GM21786 (cell line): ENCODE results near the gene INTS12.

Source experiments
- ATAC-seq: cut with Tn5 transposase; IDR thresholded peaks from one replicate; pipeline ENCODE4 v1.9.1; 2021; ENCODE audit not compliant: unreplicated experiment

The INTS12 gene

DNA sequence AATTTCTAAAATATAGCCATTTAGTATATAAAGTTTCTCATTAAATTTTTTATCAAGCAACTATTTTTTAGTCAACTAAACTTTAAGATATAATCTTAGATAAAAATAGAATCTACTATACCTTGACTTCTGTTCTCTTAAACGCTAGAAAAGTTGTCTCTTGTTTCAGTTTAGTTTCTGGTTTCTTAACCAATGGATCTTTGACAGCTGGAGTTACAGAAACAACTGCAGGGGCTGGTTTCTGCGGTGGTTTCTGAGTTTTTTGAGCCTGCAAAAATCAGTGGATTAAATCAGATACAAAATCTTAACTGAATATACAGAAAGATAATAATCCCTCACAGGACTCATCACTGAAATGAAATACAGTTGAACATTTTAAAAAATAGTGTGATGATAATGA lies 21.9 kb downstream of the INTS12 start:
- ATAC-seq, result no peak

- no peak for ATAC-seq
Measured at GRCh38 chr4:105683038-105683437, 25.5 kb downstream of the INTS12 start.

GRCh38 chr4:105679186-105679585 lies 29.3 kb downstream of the INTS12 start:
- ATAC-seq, result no peak

GRCh38 chr4:105677709-105678108 lies 30.8 kb downstream of the INTS12 start:
- ATAC-seq, result no peak

GRCh38 chr4:105674011-105674410 lies 34.5 kb downstream of the INTS12 start:
- no peak for ATAC-seq

GRCh38 chr4:105671301-105671700 lies 37.2 kb downstream of the INTS12 start:
- no peak for ATAC-seq

DNA sequence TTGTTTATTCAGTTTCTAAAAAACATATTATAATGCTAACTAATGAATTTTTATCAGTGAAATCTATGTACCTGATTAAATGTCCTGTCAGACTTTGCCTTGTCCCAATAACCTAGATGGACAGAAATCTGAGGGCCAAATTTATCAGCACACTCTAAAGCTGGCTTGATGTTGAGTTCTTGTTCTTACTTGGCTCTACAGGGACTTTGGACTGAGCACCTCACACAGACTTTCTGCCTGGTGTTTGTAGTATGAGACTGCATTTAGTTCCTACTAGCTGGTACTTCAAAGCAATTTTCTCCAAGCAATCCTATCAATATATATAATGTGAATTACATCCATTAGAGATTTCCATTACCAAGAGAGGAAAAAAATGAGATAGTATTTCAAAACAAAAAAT lies 37.8 kb downstream of the INTS12 start:
- no peak for ATAC-seq

GRCh38 chr4:105666693-105667092 lies 41.8 kb downstream of the INTS12 start:
- ATAC-seq, result peak; percentile 47

DNA sequence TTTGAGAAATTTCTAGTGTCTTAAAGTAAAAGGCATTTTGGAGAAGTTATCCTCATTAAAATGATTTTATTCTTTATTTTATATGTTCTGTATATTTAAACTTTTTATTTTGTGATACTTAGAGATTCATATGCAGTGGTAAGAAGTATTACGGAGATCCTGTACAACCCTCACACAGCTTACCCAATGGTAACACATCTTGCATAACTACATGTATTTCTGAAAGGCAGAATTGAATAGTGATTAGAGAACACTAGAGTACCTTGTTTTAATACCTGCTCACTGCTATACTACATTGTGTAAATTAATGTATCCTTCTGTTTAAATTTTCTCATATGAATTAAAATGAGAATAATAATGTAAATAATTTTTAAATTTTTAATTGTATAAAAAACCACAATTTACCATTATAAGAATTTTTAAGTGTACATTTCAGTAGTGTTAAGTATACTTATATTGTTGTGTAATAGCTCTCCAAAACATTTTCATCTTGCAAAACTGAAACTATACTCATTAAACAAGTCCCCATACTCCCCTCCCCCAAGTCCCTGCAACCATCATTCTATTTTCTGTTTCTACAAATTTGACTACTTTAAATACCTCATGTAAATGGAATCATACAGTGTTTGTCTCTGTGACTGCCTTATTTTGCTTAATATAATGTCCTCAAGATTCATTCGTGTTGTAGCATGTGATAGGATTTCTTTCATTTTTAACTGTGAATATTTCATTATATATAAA lies 45.4 kb downstream of the INTS12 start:
- ATAC-seq, result no peak

DNA sequence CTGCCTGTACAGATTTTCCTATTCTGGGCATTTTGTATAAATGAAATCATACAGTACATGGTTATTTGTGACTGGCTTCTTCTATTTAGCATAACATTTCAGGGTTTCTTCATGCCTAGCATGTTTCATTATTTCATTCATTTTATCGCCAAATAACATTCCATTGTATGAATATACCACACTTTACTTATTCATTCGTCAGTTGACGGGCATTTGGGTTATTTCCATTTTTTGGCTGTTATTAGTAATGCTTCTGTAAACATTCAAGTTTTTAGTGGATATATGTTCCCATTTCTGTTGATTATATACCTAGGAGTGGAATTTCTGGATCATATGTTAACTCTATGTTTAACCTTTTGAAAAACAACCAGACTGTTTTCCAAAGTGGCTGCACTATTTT lies 47.5 kb downstream of the INTS12 start:
- no peak for ATAC-seq

- ATAC-seq, result no peak
Measured at GRCh38 chr4:105659190-105659589, 49.3 kb downstream of the INTS12 start.

DNA sequence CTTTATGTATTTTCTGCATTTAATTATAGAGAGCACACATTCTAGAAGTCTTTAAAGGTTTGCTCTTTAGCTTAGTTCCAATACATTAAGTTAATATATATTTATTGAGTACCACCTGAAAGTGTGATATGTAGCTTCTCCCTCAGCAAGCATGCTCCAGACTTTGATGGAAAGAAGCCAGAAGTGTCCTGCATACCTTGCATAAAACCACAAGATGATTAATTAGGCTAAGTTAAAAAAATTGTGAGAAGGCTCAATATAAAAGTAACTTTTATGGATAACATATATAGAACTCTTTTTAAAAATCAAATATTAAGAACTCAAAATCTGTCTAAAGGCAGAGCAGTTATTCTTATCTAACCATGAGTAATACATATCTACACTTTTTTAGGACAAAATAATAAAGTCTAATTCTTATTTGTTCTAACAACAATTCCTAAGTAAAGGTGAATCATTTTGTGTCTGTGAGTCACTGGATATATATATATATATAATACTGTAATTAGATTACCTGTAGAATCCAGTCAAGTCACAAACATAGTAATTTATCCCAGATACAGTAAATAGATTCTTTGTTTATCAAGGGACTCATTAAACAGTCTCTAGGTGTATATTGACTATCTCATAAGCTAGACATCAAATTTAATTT lies 51.2 kb downstream of the INTS12 start:
- no peak for ATAC-seq

- ATAC-seq, result no peak
Measured at GRCh38 chr4:105652286-105652888, 56.1 kb downstream of the INTS12 start.

GRCh38 chr4:105651884-105652283 lies 56.6 kb downstream of the INTS12 start:
- ATAC-seq, result no peak

DNA sequence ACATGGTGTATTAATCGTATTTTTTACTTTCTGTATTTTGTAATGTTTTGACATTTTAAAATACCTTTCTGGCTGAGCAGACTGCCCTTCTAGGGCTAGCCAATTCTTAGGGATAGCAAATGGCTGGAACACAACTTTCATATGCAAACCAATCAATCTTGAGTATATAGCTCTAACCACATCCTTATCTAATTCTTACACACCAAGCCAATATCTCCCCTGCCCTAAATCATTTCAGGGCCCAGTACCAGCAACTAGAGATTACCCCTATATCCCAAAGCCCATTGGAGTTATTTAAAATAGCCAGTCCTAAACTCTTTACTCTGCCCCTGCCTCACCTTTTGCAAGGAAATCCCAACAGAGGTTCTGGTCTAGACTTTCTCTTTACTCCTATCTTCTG lies 58.3 kb downstream of the INTS12 start:
- ATAC-seq, result no peak

- ATAC-seq, result no peak
Measured at GRCh38 chr4:105645440-105645839, 63.0 kb downstream of the INTS12 start.

DNA sequence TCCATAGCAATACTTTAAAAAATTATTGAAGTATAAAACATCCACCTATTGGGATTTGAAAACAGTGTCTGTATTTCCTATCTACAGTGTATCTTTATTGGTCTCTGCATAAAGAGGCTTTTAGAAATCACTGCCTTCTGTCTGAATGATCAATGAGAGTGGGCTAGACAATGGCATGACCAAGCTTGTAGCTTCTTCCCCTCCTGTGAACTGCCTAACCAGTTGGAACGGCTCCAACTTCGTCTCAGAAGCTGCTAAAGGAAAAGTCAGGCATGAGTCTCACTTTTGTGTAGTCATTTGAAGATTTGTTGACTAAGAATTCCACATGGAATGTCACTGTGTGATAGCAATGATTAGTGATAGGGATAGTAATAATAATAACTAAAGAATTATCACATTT lies 64.2 kb downstream of the INTS12 start:
- ATAC-seq, result no peak

DNA sequence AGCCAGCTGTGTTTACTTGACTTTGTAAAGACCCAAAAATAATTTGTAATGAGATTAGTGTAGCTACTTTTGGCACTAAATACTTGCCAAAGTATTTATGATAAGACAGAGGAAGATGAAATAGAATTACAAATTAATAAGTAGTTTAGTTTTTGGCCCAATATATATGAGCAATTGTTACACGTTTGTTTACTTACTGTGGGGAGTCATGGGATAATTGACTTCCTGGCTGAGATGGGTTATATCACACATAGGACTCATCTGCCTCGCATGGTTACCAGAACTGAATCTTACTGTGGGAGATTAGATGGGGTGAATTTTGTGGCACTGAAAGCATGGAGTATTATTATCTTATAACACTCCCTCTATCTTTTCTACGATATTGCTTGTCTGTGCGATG lies 66.6 kb downstream of the INTS12 start:
- no peak for ATAC-seq

DNA sequence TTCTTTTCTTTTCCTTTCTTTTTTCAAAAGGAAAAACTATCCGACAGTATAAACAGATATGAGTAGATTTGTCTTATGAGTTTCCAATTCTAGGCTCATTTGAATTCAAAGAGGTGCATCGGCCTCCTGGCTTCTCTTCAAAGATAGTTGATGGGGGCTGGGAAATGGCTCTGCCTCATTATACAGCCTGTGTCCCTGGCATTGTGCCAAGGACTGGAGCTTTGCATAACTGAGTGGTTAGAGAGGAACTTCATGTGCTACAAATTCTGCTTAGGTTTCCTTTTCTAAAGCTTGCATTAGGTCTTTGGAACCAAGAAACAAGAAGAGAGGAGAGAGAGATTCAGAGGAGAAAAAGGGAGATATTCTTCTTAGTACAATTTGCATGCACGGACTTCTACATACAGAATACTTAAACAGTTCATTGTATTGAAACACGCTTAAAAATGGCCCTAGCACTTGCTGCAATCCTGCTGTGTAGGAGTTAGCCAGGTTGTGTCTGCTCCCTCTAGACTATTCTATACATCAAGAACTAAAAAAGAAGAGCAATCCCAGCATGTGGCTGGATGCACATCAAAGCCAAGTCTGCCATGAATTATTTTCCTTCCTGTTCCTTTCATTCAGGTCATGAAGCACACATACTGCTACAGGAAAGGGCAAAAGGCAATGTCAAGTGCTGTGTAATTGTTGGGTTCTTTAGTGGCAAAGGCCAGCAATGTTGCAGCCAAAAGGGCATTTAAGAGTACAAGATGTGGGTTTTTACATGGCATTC lies 70.9 kb downstream of the INTS12 start:
- peak; percentile 85 for ATAC-seq

DNA sequence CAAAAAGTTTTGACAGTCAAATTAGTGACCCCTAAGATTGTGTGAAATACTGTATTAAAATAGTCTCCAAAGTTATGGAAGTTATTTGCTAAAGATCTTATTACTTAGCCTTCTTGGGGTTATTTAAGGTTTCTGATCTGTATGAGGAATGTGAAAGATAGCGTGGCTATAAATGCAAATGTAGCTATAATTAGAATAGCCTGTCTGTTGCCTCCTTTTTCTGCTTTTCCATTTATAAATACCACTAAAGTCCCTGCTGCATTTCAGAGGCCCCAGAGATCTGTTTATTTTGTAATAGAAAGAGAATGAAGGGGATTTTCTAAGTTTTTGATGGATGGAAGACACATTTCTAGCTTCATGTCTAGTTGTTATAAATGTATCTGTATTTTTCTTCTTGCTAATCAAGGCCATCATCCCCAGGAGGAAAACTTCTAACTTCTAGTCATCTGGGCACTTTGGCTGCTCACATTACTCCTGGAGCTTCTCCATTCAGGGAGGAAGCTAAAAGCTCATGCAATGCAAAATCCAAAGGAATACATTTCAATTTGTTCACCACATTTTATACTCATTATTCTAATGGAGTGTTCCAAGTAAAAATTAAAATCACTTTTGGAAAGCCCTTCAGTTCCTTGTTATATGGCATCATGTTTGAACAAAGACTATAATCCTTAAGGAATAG lies 73.9 kb downstream of the INTS12 start:
- peak; percentile 33 for ATAC-seq

DNA sequence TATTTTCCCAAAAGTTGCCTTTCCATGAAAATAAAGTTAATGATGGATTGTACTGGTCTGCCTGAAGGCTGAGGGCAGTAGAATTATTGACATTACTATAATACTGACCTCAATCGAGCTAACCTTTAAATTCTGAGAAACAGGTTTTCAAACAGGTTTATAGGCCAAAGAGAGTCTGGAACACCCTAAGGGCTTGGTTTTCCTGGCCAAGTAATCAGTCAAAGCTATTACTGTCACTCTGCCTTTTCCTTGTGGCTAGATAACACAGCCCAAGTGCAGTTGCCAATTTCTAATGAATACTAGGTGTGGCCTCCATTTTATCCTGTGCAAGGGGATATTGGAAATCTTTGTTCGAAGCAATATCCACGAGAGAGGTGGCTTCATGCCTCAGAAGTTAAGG lies 75.2 kb downstream of the INTS12 start:
- no peak for ATAC-seq
